Mesothelial cell of epicardium (in vitro differentiated cells): ENCODE measurements around the gene ERBB2. TPM values are rescaled to one million over a fixed set of nuclear protein-coding genes. Genes with fewer than 3 reads are reported as not detected.

Experiments
- DNase-seq, 2 experiments: peaks; one replicate each; pipeline ENCODE4 v3.0.0; 2021; ENCODE audit warnings: low spot score in 2 of 2; ENCODE audit not compliant: unreplicated experiment in 2 of 2
- H3K27ac Mint-ChIP-seq: 2 replicates; pipeline ENCODE4 v1.8.0; 2021; ENCODE audit warnings: mixed read lengths
- H3K27me3 Mint-ChIP-seq: 2 replicates; pipeline ENCODE4 v1.8.0; 2021; ENCODE audit warnings: low read depth, mixed read lengths
- H3K36me3 Mint-ChIP-seq: 2 replicates; pipeline ENCODE4 v1.8.0; 2021; ENCODE audit warnings: mixed read lengths
- H3K4me1 Mint-ChIP-seq: 2 replicates; pipeline ENCODE4 v1.8.0; 2021; ENCODE audit warnings: mixed read lengths
- H3K4me3 Mint-ChIP-seq: 2 replicates; pipeline ENCODE4 v1.8.0; 2021; ENCODE audit warnings: mild to moderate bottlenecking, moderate library complexity, mixed read lengths
- H3K9me3 Mint-ChIP-seq: 2 replicates; pipeline ENCODE4 v1.8.0; 2021; ENCODE audit warnings: mixed read lengths
- CTCF ChIP-seq: fragments of 200-600 bp; sonication (generic); IDR thresholded peaks from one replicate; pipeline ENCODE4 v1.5.0; 2021; ENCODE audit warnings: antibody characterized with exemption; ENCODE audit not compliant: unreplicated experiment
- total RNA-seq: library from RNA; stranded (reverse); gene quantifications from 3 replicates; pipeline ENCODE4 v1.2.1, GENCODE V29; 2021

ERBB2 gene
- total RNA-seq, 1 donor from 2014 or later: 141 TPM

- Mint-ChIP-seq H3K4me3 (peak within 1 kb of the TSS; percentile 89), H3K36me3 (no peaks in the 10 kb centered on the region), H3K27ac (peak within 1 kb of the TSS; percentile 96), H3K9me3 (no peaks in the 10 kb centered on the region), H3K27me3 (peaks cover 29% of the 10 kb centered on the region), H3K4me1 (peaks cover 39% of the 10 kb centered on the region)
- peak; percentile 48 to 62 for DNase-seq
- TF ChIP-seq CTCF: no peak
Observed at GRCh38 chr17:39737760-39738567, 38.1 kb downstream of the ERBB2 start, which contains the start of gene GRB7. Gene GRB7 (plus strand): TSS chr17:39737938. CDS start chr17:39742302, 4,364 bp downstream.

GRCh38 chr17:39738568-39738901, 38.7 kb downstream of the ERBB2 start:
- peak in 1 of 2 experiments; percentile 60 for DNase-seq
- H3K36me3 Mint-ChIP-seq: peaks cover 4% of the 10 kb centered on the region
- H3K9me3 Mint-ChIP-seq: no peaks in the 10 kb centered on the region
- H3K4me1 Mint-ChIP-seq: peaks cover 39% of the 10 kb centered on the region
- no peak for TF ChIP-seq CTCF
- H3K27me3 Mint-ChIP-seq: peaks cover 29% of the 10 kb centered on the region
- H3K4me3 Mint-ChIP-seq: peak overlapping the region; percentile 89
- H3K27ac Mint-ChIP-seq: peak overlapping the region; percentile 95

- no peak for TF ChIP-seq CTCF
- peaks cover 39% of the 10 kb centered on the region for H3K4me1 Mint-ChIP-seq
- H3K27me3 Mint-ChIP-seq: peaks cover 29% of the 10 kb centered on the region
- H3K9me3 Mint-ChIP-seq: no peaks in the 10 kb centered on the region
- H3K36me3 Mint-ChIP-seq: peaks cover 7% of the 10 kb centered on the region
- H3K4me3 Mint-ChIP-seq: peak overlapping the region; percentile 89
- peak overlapping the region; percentile 95 for H3K27ac Mint-ChIP-seq
- DNase-seq: peak in 1 of 2 experiments; percentile 71
Observed at GRCh38 chr17:39738983-39739884, 39.4 kb downstream of the ERBB2 start.

DNA sequence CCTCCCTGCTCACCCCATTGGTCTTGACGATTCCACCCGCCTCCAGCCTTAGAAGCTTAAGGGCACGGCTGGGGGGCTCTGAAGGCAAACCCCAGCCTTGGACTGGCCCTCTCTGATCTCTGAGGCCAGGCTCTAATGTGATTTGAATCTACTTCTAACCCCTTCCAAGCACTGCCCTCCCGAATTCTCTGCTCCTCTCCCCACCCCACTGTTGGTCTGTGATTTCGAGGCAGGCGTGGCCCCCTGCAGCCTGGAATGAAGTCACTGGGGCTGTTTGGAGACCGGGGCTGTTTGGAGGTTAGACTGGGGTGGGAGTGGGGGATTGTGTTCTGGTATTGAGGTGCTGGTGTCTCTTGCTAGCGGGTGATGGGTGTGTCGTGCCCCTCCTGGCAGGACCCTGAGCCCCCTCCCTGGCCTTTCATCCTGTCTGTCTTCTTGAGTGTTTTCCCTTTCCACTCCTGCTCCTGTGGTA, 40.1 kb downstream of the ERBB2 start:
- peaks cover 29% of the 10 kb centered on the region for H3K27me3 Mint-ChIP-seq
- H3K9me3 Mint-ChIP-seq: no peaks in the 10 kb centered on the region
- DNase-seq: no peak
- TF ChIP-seq CTCF: no peak
- H3K4me1 Mint-ChIP-seq: peaks cover 39% of the 10 kb centered on the region
- H3K4me3 Mint-ChIP-seq: peak overlapping the region; percentile 89
- peaks cover 9% of the 10 kb centered on the region for H3K36me3 Mint-ChIP-seq
- peak overlapping the region; percentile 95 for H3K27ac Mint-ChIP-seq

- peaks cover 9% of the 10 kb centered on the region for H3K36me3 Mint-ChIP-seq
- peak overlapping the region; percentile 89 for H3K4me3 Mint-ChIP-seq
- peak overlapping the region; percentile 95 for H3K27ac Mint-ChIP-seq
- H3K9me3 Mint-ChIP-seq: no peaks in the 10 kb centered on the region
- no peak for TF ChIP-seq CTCF
- peak in 1 of 2 experiments; percentile 53 for DNase-seq
- H3K4me1 Mint-ChIP-seq: peaks cover 39% of the 10 kb centered on the region
- H3K27me3 Mint-ChIP-seq: peaks cover 28% of the 10 kb centered on the region
Observed at GRCh38 chr17:39740357-39741111, 40.7 kb downstream of the ERBB2 start.
